Midbrain (tissue), 1 donor: ENCODE results near the gene ZBTB17.
"Not testable (repeated sequence)": the region's sequence is repeated elsewhere in the genome, so short reads cannot be mapped to it uniquely, and the experiment has no call there.

Experiments used
- DNase-seq: peaks from one replicate; lab custom pipeline; 2025; lab: John Stamatoyannopoulos, UW

Gene ZBTB17

DNA sequence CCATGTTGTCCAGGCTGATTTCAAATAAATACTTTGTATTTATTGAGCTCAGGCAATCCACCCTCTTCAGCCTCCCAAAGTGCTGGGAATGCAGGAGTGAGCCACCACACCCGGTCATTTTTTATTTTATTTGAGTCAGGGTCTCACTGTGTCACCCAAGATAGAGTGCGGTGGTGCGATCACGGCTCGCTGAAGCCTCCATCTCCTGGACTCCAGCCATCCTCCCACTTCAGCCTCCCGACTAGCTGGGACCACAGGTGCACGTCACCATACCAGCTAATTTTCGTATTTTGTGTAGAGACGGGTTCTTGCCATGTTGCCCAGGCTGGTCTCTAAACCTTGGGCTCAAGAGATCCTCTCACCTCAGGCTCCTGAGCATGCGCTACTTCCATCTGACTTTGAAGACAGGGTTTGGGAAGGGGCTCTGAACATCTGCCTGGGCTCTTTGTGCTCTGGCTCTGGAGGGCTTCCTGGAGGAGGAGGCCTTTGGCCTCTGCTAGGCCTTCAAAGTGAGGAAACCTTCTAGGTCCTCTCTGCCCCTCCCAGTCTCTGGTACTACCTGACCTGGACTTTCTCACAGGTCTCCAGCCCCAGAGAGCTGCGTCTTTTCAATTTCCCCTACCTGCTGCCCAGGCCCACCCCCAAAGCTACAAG lies 36.2 kb upstream of the ZBTB17 start:
- no peak for DNase-seq

DNA sequence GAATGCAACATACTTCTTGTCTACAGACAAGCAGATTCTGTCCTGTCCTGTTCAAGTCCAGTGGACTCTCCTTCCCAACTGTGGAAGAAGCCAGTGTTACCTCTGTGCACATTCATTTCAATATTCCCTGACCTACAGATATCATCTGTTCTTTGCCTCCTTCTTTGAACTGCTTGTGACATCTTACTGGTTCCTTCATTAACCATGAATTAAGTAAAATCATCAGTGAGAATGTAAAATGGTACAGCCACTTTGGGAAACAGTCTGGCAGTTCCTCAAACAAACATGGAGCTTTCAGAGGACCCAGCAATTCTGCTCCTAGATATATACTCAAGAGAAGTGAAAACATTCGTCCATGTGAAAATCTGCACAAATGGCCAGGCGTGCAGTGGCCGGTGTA lies 34.9 kb upstream of the ZBTB17 start:
- DNase-seq: no peak

DNA sequence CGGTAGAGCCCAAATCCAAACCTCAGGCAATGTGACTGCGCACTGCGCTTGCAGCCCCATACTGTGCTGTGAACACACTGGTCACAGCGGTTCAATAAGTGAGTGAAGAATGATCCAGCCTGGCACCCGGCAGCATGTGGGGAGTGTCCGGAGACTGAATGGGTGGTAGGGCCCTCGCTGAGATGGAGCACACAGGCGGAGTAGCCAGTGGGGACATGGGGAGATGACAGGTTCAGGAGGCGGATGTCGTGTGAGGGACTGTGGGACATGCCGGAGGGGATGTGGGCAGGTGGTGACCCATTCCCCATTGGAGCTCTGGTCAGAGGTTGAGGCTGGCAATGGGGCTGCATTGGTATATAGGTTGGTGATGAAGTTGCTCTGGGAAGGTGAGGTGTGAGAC lies 33.8 kb upstream of the ZBTB17 start:
- no peak for DNase-seq

DNA sequence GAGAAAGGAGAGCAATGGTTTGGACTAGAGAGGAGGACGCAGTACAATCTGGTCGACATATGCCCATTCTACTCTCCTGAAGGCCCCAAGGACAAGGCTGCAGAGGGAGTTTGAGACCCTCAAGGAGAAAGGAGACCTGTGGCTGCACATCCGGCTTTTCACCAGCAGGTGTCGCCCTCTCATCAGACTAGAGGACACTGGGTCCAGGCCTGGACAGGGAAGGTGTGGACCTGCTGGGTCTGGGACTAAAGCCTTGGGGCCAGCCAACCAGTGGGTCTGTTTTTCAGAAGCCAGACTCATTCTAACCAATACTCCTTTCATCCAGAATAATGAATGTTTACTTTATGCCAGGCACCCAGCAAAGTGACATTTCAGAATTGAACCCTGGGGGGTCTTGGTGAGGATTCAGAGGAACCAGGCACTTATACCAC lies 33.1 kb upstream of the ZBTB17 start:
- DNase-seq: peak; percentile 77

DNA sequence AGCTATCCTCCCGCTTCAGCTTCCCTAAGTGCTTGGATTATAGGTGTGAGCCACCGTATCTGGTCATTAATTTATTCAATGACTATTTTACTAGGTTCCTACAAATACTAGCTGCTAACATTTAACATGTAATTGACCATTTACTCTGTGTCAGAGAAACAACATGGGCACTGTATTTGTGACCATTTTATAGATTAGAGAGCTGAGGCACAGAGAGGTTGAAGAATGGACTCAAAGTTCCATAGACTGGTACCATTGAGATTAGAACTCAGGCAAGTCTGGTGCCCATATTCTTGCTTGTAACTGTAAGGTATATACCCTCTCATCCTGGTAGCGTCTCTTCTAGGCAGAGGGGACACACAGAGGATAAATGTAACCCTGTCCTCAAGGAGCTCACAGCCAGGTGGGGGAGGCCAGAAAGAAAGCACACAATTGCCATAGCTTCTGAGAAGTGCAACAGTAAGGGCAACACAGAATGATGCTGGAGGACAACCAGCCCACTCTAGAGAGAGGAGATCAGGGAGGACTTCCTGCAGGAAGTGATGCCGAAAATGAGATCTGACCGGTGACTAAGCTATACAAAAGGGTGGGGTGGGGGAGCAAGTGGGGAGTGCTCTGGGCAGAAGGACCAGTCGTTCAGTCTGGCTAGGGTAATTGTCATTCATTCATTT lies 31.9 kb upstream of the ZBTB17 start:
- DNase-seq: no peak

DNA sequence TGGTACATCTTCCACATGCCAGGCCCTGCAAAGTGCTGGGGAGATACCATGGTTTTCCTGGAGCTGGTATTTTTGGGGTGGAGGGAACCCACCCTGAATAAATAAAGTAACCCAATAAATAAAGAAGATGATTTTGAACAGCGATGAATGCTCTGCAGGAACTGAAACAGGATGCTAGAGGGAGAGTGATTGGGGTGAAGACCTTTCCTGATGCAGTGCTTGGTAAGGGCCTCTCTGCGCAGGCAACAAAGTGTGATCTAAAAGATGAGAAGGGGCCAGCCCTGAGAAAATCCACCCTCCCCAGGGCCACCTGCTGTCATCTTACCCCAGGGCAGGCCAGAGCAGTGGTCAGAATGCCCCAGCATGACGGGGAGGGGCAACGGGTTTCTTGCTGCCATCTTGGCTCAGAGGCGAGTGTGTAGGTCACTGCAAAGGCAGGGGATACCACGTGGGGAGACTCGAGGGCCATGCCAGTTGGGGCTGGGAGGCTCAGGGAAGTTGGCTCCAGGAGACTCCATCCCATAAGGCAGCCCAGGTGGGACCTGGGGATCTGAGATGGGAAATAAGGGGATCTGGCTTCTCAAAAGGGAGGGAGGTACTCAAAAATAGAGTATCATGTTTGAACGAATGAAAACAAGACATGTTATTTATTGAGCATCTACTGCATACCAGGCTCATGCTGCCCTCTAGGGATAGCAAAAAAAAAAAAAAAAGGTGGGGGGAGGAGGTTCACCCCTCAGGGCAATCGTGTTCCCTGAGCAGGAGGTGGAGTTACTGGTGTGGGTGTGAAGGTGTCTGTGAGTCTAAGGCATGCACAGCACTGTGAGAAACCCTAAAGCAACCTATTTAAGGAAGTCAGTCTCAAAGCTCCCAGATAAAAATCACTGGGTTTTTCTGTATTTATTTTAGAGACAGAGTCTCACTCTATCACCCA lies 30.9 kb upstream of the ZBTB17 start:
- DNase-seq: no peak

DNA sequence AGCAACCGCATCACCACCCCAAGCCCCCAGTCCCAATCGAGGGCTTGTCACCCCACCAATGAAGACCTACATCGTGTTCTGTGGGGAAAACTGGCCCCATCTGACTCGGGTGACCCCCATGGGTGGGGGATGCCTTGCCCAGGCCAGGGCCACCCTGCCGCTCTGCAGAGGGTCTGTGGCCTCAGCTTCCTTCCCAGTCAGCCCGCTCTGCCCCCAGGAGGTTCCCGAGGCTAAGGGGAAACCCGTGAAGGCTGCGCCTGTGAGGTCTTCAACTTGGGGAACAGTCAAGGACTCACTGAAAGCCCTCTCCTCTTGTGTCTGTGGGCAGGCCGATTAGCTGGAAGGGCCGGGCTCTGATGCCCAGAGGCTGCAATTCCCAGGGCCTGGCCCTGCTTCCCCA lies 30.1 kb upstream of the ZBTB17 start:
- DNase-seq: no peak

DNA sequence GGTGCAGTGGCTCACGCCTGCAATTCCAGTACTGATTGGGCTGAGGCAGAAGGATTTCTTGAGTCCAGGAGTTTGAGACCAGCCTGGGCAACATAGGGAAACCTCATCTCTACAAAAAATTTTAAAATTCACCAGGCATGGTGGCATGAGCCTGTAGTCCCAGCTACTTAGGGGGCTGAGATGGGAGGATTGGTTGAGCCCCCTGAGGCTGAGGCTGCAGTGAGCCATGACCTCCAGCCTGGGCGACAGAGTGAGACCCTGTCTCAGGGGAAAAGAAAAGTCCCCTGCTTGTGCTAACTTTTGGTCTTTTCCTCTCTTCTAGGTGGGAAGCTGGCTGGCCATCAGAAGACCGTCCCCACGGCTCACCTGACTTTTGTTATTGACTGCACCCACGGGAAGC lies 29.7 kb upstream of the ZBTB17 start:
- DNase-seq: no peak

DNA sequence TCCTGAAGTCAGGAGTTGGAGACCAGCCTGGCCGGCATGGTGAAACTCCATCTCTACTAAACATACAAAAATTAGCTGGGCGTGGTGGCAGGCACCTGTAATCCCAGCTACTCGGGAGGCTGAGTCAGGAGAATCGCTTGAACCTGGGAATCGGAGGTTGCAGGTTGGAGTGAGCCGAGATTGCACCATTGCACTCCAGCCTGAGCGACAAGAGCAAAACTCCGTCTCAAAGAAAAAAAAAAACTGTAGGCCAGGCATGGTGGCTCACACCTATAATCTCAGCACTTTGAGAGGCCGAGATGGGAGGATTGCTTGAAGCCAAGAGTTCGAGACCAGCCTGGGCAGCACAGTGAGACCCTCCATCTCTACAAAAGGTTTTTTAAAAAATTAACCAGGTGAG lies 25.4 kb upstream of the ZBTB17 start:
- not testable (repeated sequence) for DNase-seq

DNA sequence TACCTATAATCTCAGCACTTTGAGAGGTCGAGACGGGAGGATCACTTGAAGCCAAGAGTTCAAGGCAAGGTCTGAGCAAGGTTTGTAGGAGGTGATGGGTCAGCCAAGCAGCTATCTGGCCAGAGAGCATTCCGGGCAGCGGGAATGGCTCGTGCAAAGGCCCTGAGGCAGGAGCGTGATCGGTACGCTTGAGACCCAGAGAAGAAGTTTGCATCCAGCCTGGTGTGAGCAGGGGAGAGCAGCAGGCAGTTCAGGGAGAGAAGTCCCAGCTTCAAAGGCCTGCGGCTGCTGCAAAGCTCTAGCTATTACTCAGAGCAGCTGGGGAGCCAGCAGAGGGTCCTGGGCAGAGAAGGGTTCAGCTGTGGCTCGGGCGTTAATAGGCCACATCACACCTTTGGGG lies 23.0 kb upstream of the ZBTB17 start:
- no peak for DNase-seq

DNA sequence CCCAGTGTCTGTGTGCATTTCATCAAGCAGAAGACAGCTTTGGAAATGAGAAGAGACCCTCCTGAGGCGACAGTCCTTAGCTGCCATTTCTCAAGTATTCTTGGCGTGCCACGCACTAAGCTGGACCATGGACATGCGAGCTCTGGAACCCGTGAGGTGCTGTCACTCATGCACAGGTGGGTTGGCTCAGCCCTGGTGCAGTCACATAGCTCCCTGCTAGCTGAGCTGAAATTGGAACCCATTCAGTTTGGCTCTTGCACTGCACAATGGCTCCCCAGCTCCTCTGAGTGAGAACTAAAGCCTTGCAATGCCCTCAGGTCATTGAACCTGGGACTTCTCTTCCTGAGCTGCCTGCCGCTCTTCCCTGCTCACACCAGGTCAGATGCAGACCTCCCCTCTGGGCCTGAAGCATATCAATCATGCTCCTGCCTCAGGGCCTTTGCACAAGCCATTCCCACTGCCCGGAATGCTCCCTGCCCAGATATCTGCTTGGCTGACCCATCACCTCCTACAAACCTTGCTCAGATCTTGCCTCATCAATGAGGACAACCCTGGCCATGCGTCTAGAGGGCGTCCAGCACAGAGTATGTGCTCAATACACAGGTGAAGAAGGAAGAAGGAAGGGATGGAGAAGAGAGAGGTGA lies 21.9 kb upstream of the ZBTB17 start:
- DNase-seq: no peak

DNA sequence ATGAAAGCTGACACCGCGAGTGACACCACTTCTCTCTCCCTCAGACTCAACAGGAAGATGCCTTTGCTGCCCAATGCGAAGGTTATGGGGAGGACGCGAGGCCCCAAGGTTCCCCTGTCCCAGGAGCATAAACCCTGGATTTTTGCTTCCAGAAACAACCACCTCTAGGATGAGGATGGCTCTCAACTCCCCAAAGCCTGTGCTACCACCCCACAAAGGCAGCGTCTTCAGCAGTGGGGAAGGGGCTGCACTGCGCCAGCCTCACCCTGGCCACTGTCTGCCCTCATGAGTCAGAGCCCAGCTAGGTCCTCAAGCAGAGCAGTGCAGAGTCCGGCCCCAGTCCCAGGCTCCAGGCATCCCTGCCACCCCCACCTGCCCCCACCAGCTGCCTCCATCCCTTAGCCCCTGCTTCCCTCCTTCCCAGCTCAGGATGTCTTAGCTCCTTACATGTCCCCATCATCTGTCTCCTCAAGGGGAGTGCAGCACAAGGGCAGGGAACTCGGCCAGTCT lies 21.2 kb upstream of the ZBTB17 start:
- no peak for DNase-seq

DNA sequence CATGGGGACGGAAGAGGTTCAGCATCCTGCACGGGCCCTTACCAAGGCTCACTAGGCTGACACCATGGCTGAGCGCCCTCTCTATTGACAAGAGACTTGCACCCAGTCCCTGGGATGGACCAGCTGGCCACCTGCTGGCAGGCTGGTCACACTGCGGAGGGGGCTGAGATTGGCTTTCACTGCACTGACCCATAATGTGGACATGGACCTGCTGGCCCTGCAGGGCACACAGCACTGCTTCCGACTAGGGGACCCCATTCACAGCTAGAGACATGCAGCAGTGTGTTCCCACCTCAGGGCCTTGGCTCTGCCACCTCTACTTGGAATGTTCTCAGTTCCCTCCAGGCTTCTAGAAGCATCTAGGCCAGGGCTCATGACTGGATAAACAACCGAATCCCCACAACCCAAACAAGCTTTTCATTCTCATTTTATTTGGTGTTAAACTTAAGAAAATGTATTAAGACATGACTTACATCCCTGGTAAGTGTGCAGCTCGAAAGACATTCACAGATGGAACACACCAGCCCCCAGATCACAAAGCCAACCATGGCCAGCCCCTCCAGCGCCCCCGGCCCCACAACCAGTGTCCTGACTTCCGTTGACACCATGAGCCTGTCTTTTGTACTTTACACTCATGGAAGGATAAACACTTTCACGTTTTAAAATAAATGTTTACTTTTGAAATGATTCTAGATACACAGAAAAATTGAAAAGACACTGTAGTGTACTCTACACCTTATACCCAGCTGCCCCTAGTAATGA lies 18.9 kb upstream of the ZBTB17 start:
- peak; percentile 86 for DNase-seq

DNA sequence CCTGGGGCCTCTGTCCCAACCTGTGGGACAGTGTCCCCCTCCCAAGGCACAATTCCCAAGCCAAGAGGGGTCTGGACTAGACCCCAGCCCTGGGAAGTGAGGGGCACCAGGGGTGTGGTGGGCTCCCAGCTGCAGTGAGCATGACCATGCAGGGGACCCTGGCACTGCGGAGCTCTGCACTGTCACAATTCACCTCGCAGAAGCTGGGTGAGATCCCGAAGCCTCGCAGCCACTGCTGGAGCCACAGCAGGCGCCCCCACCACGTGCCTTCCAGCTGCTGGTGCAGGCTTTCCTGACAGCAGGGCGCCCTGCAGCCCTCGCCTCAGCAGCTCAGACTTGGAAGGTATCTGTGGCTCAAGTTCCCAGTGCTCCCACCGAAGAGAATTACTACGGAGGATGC lies 18.2 kb upstream of the ZBTB17 start:
- DNase-seq: no peak

DNA sequence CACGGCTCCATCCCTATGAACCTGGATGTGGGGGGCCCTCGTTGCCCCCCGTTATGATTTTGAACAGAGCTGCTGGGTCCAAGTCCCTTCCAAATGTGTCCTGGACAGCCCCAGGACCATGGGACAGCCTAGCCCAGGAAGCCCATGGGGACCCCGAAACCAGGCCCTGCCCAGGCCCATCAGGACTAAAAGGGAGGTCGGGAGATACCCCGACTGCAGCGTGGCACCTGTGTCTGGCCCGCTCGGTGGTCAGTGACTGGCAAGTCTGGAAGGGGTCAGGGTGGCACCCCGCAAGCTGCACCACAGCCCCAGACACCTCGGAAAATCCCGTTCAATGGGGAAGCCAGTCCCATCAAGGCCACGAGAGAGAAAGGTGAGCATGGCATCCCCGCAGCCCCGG lies 17.8 kb upstream of the ZBTB17 start:
- DNase-seq: no peak

DNA sequence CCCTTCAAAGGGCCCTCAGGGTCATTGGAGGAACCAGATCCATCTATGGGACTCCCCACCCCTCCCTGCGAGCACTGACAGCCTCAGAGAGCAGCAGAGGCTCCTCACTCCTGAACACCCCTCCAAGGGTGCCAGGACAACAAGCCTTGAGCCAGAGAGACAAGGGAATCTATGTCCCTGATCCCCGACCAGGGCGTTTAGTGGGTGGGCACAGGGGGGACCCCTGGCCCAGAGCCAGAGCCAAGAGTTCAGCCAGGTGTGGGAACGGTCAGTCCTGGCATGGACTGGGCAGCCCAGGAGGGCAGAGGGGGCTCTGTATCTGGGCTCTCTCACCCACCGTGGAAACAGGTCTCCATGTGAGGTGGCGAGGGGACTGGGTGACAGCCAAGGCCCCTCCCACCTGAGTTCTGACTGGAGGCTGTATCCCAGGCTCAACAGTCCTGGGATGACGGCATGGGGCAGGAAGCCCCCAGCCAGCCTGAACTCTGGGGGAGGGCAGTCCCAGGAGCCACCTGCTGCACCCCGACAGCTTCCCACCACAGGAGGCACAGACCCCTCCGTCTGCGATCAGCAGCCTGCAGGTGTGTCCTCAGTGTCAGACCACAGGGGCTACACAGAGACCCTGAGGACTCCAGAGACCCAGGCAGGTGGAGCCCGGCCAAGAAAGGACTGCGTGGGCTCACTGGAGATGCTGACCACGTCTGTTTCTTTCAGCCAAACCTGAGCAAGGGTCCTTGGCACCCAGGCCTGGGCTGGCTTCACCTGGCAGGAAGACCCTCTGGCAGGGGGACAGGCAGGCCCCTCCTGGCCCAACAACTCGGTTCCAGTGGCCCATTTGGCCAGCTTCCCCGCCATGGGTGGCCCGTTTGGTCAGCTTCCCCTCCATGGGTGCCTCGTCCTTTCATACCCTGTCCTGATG lies 16.9 kb upstream of the ZBTB17 start:
- DNase-seq: no peak

DNA sequence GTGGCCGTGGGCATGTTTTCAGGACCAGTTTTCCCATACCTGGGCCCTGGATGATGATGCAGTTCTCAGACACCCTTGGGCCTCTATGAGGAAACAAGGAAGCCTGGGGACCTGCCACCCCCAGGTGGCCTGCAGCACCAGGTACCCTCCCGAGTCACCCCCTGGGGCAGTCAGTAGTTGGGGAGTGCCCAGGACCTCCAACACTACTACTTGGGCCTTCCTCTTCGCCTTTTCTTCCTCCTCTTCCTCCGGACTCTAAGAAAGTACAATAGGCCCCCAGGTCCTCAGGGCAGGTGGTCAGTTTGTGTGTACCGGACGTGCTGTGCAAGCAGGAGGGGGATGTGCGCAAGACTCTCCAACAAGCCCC lies 16.3 kb upstream of the ZBTB17 start:
- DNase-seq: no peak

DNA sequence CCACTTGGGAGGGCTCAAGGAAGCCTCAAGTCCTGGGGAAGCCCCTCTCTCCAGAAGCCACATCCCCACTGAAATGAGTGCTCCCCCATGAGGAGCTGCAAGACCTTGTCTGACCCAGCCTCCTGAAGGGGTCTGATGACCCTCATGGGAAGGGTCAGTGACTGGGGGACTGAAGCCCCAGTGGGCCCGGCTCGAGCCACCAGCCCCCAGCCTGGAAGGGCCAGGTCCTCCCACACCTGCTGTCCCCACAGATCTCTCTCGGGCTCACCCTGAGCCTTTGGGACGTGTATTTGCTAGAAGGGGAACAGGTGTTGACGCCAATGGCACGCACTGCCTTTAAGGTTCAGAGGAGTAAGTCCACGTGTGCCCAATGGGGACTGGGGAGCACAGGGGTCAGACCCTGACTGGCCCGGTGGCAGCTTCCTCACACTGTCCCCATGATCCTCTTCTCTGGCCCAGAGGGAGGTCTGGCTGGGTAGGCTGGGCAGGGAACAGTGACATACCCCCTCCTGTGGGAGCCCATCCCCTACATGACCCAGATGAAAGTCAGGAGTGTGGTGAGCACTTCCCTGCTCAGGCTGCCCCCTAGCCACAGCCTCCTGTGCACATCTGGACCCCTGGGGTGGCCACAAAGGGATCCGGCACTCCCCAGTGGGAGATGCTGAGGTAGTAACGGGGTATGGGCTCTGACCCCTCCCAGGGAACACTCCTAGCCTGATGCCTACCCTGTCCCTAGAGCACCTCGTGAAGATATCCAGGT lies 15.7 kb upstream of the ZBTB17 start:
- DNase-seq: no peak

DNA sequence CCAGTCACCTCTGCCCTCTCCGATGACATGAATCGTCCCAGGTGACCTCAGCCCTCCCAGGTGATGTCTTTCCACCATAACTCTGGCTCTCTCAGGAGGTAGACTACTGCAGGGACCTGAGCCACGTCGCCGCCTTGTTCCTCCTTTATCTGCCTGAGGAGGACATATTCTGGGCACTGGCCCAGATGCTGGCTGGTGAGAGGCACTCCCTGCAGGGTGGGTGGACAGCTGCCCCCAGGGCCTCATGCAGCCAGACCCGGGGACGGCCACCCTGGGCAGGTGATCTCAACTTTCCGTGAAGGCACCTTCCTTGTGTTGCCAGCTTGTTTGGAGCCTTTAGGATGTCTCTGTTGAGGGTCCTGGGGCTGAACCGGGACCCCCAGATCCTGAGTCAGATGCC lies 13.9 kb upstream of the ZBTB17 start:
- no peak for DNase-seq
